Astrocyte (in vitro differentiated cells and primary cell): ENCODE measurements around the gene BICRAL. TPM values are rescaled to one million over a fixed set of nuclear protein-coding genes. Genes with fewer than 3 reads are reported as not detected.
A peak's percentile ranks its signal among the peaks of the same experiment; 100 is the strongest.

Experiments used
- DNase-seq: peaks from one replicate; pipeline ENCODE4 v3.0.0-alpha.2; 2010; ENCODE audit warnings: low read depth
- FAIRE-seq: peaks from 2 replicates; lab custom pipeline; 2011; peaks lifted over from hg19 to GRCh38; lab: Jason Lieb, UNC
- H2AFZ ChIP-seq: 2 replicates; pipeline ENCODE4 v1.6.0; 2012; ENCODE audit warnings: low read depth, low read length, inconsistent platforms
- H3K27ac ChIP-seq: 2 replicates; pipeline ENCODE4 v1.5.1; 2011; ENCODE audit warnings: low read depth, low read length, inconsistent platforms
- H3K27me3 ChIP-seq: 2 replicates; pipeline ENCODE4 v1.6.0; 2011; ENCODE audit warnings: low read length, inconsistent platforms; ENCODE audit not compliant: insufficient read depth
- H3K36me3 ChIP-seq: 2 replicates; pipeline ENCODE4 v1.5.1; 2011; ENCODE audit warnings: low read length, inconsistent platforms; ENCODE audit not compliant: insufficient read depth
- H3K4me1 ChIP-seq: 2 replicates; pipeline ENCODE4 v1.5.1; 2011; ENCODE audit warnings: low read length, inconsistent platforms; ENCODE audit not compliant: insufficient read depth
- H3K4me2 ChIP-seq: 2 replicates; pipeline ENCODE4 v1.6.0; 2012; ENCODE audit warnings: low read length, inconsistent platforms
- H3K4me3 ChIP-seq: 2 replicates; pipeline ENCODE4 v1.5.1; 2011; ENCODE audit warnings: low read depth, mild to moderate bottlenecking, low read length, inconsistent platforms; ENCODE audit not compliant: insufficient read depth
- H3K79me2 ChIP-seq: 2 replicates; pipeline ENCODE4 v1.6.0; 2012; ENCODE audit warnings: mild to moderate bottlenecking, low read length, inconsistent platforms; ENCODE audit not compliant: insufficient read depth
- H3K9ac ChIP-seq: 2 replicates; pipeline ENCODE4 v1.6.0; 2012; ENCODE audit warnings: mild to moderate bottlenecking, low read length, inconsistent platforms
- H3K9me3 ChIP-seq: 2 replicates; pipeline ENCODE4 v1.5.1; 2012; ENCODE audit warnings: low read depth, mild to moderate bottlenecking, low read length, inconsistent platforms; ENCODE audit not compliant: insufficient read depth
- H4K20me1 ChIP-seq: 2 replicates; pipeline ENCODE4 v1.6.0; 2012; ENCODE audit warnings: low read length, inconsistent platforms; ENCODE audit not compliant: insufficient read depth
- H3K27ac Mint-ChIP-seq: one replicate; pipeline ENCODE4 v1.8.0; 2021; ENCODE audit warnings: mild to moderate bottlenecking, mixed read lengths; ENCODE audit not compliant: unreplicated experiment
- H3K27me3 Mint-ChIP-seq: one replicate; pipeline ENCODE4 v1.8.0; 2021; ENCODE audit warnings: low read depth, mixed read lengths; ENCODE audit not compliant: unreplicated experiment
- H3K36me3 Mint-ChIP-seq: one replicate; pipeline ENCODE4 v1.8.0; 2021; ENCODE audit warnings: low read depth, mixed read lengths; ENCODE audit not compliant: unreplicated experiment
- H3K4me1 Mint-ChIP-seq: one replicate; pipeline ENCODE4 v1.8.0; 2021; ENCODE audit warnings: low read depth, mixed read lengths; ENCODE audit not compliant: unreplicated experiment
- H3K4me3 Mint-ChIP-seq: one replicate; pipeline ENCODE4 v1.8.0; 2021; ENCODE audit warnings: mild to moderate bottlenecking, moderate library complexity, mixed read lengths; ENCODE audit not compliant: unreplicated experiment
- H3K9me3 Mint-ChIP-seq: one replicate; pipeline ENCODE4 v1.8.0; 2021; ENCODE audit warnings: mild to moderate bottlenecking, mixed read lengths; ENCODE audit not compliant: unreplicated experiment
- EZH2 ChIP-seq: IDR thresholded peaks from 2 replicates; pipeline ENCODE4 v1.6.1; 2012; ENCODE audit warnings: mild to moderate bottlenecking, low read length, inconsistent platforms; ENCODE audit not compliant: insufficient read depth
- total RNA-seq: library from RNA; stranded (reverse); gene quantifications from 2 replicates; pipeline ENCODE4 v1.2.1, GENCODE V29; 2021
- TF ChIP-seq, protein P1 (sequence below): IDR thresholded peaks from 2 replicates; pipeline ENCODE4 v1.5.1; 2011; ENCODE audit warnings: low read depth, mild to moderate bottlenecking, inconsistent platforms, low read length, moderate library complexity; ENCODE audit not compliant: insufficient read depth

BICRAL gene
- total RNA-seq, 1 donor from 2014 or later, result 5.9 TPM

DNA sequence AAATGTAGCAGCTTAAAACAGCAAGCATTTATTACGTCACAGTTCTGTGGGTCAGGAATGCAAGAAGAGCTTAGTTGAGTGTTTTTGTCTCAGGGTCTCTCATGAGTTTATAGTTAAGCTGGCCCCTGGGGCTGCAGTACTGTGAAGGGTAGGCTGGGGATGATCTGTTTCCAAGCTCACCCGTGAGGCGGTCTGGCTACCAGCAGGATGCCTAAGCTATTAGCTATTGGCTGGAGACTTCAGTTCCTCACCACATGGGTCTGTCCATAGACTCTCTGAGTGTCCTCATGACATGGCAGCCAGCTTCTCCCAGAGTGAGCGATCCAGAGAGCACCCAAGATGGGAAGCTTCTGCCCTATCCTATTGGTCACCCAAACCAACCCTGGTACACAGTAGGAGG is 12.8 kb upstream of the BICRAL start:
- Histone ChIP-seq H2AFZ (no peak overlapping the region), H4K20me1 (no peaks in the 10 kb centered on the region), H3K9ac (no peak overlapping the region), H3K79me2 (no peaks in the 10 kb centered on the region), H3K9me3 (no peaks in the 10 kb centered on the region), H3K27ac (no peak overlapping the region), H3K27me3 (no peaks in the 10 kb centered on the region), H3K4me3 (no peak overlapping the region), H3K4me1 (peaks cover 13% of the 10 kb centered on the region), H3K36me3 (no peaks in the 10 kb centered on the region), H3K4me2 (no peak overlapping the region)
- peaks cover 12% of the 10 kb centered on the region for H3K4me1 Mint-ChIP-seq
- no peak overlapping the region for H3K27ac Mint-ChIP-seq
- no peak overlapping the region for H3K4me3 Mint-ChIP-seq
- TF ChIP-seq, protein P1, sequence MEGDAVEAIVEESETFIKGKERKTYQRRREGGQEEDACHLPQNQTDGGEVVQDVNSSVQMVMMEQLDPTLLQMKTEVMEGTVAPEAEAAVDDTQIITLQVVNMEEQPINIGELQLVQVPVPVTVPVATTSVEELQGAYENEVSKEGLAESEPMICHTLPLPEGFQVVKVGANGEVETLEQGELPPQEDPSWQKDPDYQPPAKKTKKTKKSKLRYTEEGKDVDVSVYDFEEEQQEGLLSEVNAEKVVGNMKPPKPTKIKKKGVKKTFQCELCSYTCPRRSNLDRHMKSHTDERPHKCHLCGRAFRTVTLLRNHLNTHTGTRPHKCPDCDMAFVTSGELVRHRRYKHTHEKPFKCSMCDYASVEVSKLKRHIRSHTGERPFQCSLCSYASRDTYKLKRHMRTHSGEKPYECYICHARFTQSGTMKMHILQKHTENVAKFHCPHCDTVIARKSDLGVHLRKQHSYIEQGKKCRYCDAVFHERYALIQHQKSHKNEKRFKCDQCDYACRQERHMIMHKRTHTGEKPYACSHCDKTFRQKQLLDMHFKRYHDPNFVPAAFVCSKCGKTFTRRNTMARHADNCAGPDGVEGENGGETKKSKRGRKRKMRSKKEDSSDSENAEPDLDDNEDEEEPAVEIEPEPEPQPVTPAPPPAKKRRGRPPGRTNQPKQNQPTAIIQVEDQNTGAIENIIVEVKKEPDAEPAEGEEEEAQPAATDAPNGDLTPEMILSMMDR, result no peak
- no peak for TF ChIP-seq EZH2
- H3K27me3 Mint-ChIP-seq, result no peaks in the 10 kb centered on the region
- no peak for FAIRE-seq
- no peak for DNase-seq
- no peaks in the 10 kb centered on the region for H3K9me3 Mint-ChIP-seq
- H3K36me3 Mint-ChIP-seq, result peaks cover 1% of the 10 kb centered on the region

DNA sequence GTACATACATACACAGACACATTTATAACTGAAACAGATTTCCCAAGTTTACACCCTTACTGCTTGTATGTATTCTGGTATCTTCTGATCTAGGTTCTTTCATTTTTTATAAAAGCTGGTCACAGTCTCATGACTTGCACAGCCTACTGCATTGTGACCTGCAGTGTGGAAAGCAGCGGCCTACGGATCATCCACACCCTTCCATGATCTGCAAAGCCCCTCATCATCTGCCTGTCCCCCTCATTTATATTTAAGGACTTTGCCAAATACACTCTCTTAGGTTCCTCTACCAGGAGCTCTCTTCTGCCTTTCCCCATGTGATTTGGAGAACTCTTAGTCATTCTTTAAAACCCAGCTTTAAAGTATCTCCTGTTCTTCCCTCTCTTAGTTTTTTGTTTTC is 12.0 kb upstream of the BICRAL start:
- FAIRE-seq (no peak), DNase-seq (no peak)
- H3K27me3 Mint-ChIP-seq, result no peaks in the 10 kb centered on the region
- no peak overlapping the region for H3K27ac Mint-ChIP-seq
- H3K27me3 ChIP-seq, result no peaks in the 10 kb centered on the region
- no peak overlapping the region for H2AFZ ChIP-seq
- H3K4me1 ChIP-seq, result peaks cover 13% of the 10 kb centered on the region
- H3K4me3 Mint-ChIP-seq, result no peak overlapping the region
- no peak overlapping the region for H3K9ac ChIP-seq
- no peak overlapping the region for H3K4me2 ChIP-seq
- no peaks in the 10 kb centered on the region for H3K9me3 ChIP-seq
- H3K9me3 Mint-ChIP-seq, result no peaks in the 10 kb centered on the region
- H3K36me3 Mint-ChIP-seq, result peaks cover 1% of the 10 kb centered on the region
- H3K4me1 Mint-ChIP-seq, result peaks cover 12% of the 10 kb centered on the region
- H3K27ac ChIP-seq, result no peak overlapping the region
- no peak for TF ChIP-seq EZH2
- TF ChIP-seq, protein P1, result no peak
- no peaks in the 10 kb centered on the region for H4K20me1 ChIP-seq
- H3K79me2 ChIP-seq, result no peaks in the 10 kb centered on the region
- H3K4me3 ChIP-seq, result no peak overlapping the region
- no peaks in the 10 kb centered on the region for H3K36me3 ChIP-seq

DNA sequence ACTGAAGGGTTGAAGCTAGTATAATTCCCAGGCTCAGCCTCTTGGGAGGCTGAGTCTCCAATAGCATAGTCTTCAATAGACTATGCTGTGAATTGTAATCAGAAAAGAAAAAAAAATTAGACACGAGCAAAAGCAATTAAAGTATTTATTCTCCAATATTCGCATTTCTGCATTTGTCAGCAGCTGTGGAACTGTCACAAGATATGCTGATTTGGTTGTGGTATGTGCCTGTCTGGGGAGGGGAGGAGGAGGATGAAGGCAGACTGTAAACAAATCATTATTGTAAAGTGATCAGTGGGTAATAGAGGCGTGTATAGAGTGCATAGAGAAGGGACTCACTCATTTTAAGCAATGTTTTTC is 10.1 kb upstream of the BICRAL start:
- H3K9ac ChIP-seq, result no peak overlapping the region
- H3K9me3 ChIP-seq, result no peaks in the 10 kb centered on the region
- H2AFZ ChIP-seq, result no peak overlapping the region
- no peak for DNase-seq
- Mint-ChIP-seq H3K36me3 (peaks cover 1% of the 10 kb centered on the region), H3K4me3 (peak overlapping the region; percentile 9), H3K27ac (no peak overlapping the region), H3K4me1 (peaks cover 13% of the 10 kb centered on the region), H3K9me3 (no peaks in the 10 kb centered on the region), H3K27me3 (no peaks in the 10 kb centered on the region)
- H3K27me3 ChIP-seq, result no peaks in the 10 kb centered on the region
- H3K4me1 ChIP-seq, result peaks cover 4% of the 10 kb centered on the region
- H4K20me1 ChIP-seq, result no peaks in the 10 kb centered on the region
- no peak overlapping the region for H3K27ac ChIP-seq
- H3K36me3 ChIP-seq, result no peaks in the 10 kb centered on the region
- no peak for TF ChIP-seq EZH2
- TF ChIP-seq, protein P1, result no peak
- no peak overlapping the region for H3K4me2 ChIP-seq
- H3K4me3 ChIP-seq, result no peak overlapping the region
- no peaks in the 10 kb centered on the region for H3K79me2 ChIP-seq
- FAIRE-seq, result no peak
